ENCODE results near the gene SAFB2.

Gene SAFB2

GRCh38 chr19:5637971-5638370, 15.4 kb upstream of the SAFB2 start:
- no peak for TF ChIP-seq CTCF (IDR thresholded peaks at IDR 0.05; ENCODE audit: low read depth, low read length, missing control alignments)
- H3K4me3 ChIP-seq (replicated peaks; ENCODE audit: low read depth, low read length) = no peak overlapping the region
- DNase-seq (ENCODE audit: extremely low read depth, low read depth) = no peak

- H3K4me3 ChIP-seq (replicated peaks; ENCODE audit: low read depth, low read length) = no peak overlapping the region
- no peak for DNase-seq (ENCODE audit: extremely low read depth, low read depth)
- no peak for TF ChIP-seq CTCF (IDR thresholded peaks at IDR 0.05; ENCODE audit: low read depth, low read length, missing control alignments)
Observed at GRCh38 chr19:5635427-5635826, 12.9 kb upstream of the SAFB2 start.

- no peak overlapping the region for H3K4me3 ChIP-seq (replicated peaks; ENCODE audit: low read depth, low read length)
- no peak for DNase-seq (ENCODE audit: extremely low read depth, low read depth)
- no peak for TF ChIP-seq CTCF (IDR thresholded peaks at IDR 0.05; ENCODE audit: low read depth, low read length, missing control alignments)
Observed at GRCh38 chr19:5632657-5633056, 10.1 kb upstream of the SAFB2 start.

- DNase-seq (ENCODE audit: extremely low read depth, low read depth) = no peak
- no peak for TF ChIP-seq CTCF (IDR thresholded peaks at IDR 0.05; ENCODE audit: low read depth, low read length, missing control alignments)
- no peak overlapping the region for H3K4me3 ChIP-seq (replicated peaks; ENCODE audit: low read depth, low read length)
Observed at GRCh38 chr19:5632241-5632612, 9.7 kb upstream of the SAFB2 start.

GRCh38 chr19:5631567-5632240, 9.1 kb upstream of the SAFB2 start:
- no peak overlapping the region for H3K4me3 ChIP-seq (replicated peaks; ENCODE audit: low read depth, low read length)
- DNase-seq (ENCODE audit: extremely low read depth, low read depth) = no peak
- TF ChIP-seq CTCF (IDR thresholded peaks at IDR 0.05; ENCODE audit: low read depth, low read length, missing control alignments) = no peak

- DNase-seq (ENCODE audit: extremely low read depth, low read depth) = no peak
- no peak overlapping the region for H3K4me3 ChIP-seq (replicated peaks; ENCODE audit: low read depth, low read length)
- no peak for TF ChIP-seq CTCF (IDR thresholded peaks at IDR 0.05; ENCODE audit: low read depth, low read length, missing control alignments)
Observed at GRCh38 chr19:5628919-5629481, 6.4 kb upstream of the SAFB2 start.

- no peak for DNase-seq (ENCODE audit: extremely low read depth, low read depth)
- no peak for TF ChIP-seq CTCF (IDR thresholded peaks at IDR 0.05; ENCODE audit: low read depth, low read length, missing control alignments)
- no peak overlapping the region for H3K4me3 ChIP-seq (replicated peaks; ENCODE audit: low read depth, low read length)
Observed at GRCh38 chr19:5628461-5628860, 5.9 kb upstream of the SAFB2 start.

Data from HFF-Myc (cell line).